ENCODE results near the gene LEP.

Gene LEP

DNA sequence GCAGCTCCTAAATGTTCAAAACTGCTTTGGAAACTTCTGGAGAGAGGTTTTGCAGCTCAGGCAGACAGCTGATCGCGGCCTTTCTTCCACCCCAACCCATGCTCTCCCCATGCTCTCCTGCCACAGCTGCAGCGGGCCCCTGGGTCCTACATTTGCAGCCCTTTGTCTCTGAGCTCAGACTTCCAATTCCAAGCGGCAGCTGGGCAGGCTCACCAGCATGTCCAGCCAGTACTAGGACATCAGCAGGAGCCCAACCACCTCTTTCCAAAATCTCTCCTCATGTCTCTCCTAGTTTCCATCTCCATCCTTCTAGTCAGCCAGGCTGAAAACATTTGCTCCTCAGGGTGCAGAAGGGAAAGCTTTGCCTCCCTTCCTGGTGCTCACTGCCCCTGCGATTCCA, 6.0 kb downstream of the LEP start:
- no peak for DNase-seq (ENCODE audit: low read depth)

DNA sequence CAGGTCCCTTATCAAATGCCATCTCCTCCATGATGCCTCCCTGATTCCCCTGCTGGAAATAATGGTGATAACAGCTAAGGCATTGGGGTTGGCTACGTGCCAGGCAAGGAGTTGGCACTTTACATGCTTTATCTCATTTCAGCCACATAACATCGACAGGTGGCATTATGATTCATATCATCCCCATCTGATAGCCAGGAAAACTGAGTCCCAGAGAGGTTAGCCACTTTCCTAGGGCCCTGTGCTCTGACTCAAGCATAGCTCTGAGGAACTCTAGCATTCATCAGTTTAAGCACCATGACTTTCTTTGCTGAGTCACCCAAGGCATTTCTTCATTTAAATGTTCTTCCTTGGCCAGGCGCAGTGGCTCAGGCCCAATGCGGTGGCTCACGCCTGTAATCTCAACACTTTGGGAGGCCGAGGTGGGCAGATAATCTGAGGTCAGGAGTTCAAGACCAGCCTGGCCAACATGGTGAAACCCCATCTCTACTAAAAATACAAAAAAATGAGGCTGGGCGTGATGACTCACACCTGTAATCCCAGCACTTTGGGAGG, 6.6 kb downstream of the LEP start:
- no peak for DNase-seq (ENCODE audit: low read depth)

DNA sequence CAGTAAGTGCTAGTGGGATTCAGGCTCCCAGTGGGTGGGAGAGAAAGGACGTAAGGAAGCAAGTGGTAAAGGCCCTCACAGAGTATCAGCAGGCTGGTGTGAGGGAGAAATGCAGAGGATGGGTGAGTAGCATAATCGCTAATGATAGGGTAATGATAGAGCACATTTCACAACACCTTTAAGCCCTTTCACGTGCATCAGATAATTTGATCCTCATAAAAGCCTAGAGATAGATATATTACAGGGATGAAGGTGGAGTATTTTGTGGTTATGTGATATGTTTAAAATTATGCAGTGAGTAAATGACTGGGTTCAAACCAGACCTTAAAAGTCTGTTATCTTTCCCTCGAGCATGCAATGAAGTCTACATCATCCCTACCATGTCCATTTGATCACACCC, 10.3 kb downstream of the LEP start:
- DNase-seq (ENCODE audit: low read depth), result no peak

DNA sequence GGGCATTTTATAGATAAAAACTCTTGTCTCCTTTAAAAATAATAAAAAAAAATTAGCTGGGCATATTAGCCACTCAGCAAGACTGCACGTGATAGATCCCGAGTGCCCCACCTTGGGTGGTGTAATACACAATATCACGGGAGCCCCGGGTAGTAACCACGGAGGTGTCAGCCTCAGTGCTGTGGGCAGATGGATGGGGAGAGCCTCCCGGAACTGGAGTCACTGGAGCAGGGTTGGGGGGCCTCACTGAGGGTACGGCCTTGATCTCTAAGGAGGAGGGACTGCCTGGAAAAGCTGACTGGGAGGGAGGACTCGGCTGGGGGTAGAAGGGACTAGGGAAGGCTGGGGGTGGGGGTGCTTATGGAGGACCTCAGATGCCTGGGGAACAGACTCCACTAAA, 12.6 kb downstream of the LEP start:
- DNase-seq (ENCODE audit: low read depth), result no peak

DNA sequence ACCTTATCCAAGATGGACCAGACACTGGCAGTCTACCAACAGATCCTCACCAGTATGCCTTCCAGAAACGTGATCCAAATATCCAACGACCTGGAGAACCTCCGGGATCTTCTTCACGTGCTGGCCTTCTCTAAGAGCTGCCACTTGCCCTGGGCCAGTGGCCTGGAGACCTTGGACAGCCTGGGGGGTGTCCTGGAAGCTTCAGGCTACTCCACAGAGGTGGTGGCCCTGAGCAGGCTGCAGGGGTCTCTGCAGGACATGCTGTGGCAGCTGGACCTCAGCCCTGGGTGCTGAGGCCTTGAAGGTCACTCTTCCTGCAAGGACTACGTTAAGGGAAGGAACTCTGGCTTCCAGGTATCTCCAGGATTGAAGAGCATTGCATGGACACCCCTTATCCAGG, 13.4 kb downstream of the LEP start:
- DNase-seq (ENCODE audit: low read depth), result no peak

DNA sequence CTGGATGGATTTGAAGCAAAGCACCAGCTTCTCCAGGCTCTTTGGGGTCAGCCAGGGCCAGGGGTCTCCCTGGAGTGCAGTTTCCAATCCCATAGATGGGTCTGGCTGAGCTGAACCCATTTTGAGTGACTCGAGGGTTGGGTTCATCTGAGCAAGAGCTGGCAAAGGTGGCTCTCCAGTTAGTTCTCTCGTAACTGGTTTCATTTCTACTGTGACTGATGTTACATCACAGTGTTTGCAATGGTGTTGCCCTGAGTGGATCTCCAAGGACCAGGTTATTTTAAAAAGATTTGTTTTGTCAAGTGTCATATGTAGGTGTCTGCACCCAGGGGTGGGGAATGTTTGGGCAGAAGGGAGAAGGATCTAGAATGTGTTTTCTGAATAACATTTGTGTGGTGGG, 14.2 kb downstream of the LEP start:
- no peak for DNase-seq (ENCODE audit: low read depth)

DNA sequence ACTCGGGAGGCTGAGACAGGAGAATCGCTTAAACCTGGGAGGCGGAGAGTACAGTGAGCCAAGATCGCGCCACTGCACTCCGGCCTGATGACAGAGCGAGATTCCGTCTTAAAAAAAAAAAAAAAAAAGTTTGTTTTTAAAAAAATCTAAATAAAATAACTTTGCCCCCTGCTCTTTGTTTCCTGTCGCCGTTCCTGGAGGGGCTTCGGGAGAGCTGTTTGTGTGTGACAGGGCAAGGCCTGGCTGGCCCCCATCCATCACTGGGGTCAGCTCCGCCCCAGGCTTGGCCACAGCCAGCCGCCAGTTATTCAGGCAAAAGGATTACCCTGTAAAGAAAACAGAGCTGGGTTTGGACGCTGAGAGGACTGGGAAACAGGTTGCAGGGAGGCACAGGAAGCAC, 16.4 kb downstream of the LEP start:
- no peak for DNase-seq (ENCODE audit: low read depth)

DNA sequence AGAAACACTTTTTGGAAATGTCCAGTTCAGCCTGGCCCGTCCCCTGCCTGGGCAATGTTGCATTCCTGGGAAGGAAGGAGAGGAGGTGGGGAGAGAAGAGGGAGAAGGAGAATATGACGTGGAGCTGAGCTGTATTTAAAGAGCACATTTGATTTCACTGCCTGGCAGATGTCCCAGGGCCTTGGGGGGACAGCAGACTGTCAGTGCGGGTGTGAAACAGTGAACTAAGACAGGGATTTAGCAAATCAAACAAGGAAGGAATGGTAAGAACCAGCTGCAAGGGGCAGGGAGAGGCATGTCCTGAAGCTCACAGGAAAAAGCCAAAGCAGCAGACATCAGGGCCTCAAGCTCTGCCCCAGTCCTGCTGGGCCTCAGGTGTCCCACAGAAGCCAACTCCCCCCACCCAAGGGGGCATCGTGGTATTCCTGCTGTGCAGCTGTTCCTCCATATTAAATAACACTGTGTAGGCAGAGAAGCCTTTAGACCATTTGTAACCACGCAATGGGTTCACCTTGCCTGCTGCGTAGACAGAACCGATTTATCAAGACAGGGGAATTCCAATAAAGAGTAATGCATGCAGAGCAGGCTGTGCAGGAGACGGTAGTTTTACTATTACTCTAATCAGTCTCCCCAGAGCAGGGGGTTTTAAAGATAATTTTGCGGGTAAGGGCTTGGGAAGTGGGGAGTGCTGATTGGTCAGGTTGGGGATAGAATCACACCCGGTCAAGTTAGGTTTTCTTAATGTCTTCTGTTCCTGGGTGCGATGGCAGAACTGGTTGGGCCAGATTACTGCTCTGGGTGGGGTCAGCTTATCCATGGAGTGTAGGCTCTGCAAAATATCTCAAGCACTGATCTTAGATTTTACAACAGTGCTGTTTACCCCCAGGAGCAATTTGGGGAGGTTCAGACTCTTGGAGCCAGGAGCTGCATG, 18.3 kb downstream of the LEP start:
- DNase-seq (ENCODE audit: low read depth), result no peak

DNA sequence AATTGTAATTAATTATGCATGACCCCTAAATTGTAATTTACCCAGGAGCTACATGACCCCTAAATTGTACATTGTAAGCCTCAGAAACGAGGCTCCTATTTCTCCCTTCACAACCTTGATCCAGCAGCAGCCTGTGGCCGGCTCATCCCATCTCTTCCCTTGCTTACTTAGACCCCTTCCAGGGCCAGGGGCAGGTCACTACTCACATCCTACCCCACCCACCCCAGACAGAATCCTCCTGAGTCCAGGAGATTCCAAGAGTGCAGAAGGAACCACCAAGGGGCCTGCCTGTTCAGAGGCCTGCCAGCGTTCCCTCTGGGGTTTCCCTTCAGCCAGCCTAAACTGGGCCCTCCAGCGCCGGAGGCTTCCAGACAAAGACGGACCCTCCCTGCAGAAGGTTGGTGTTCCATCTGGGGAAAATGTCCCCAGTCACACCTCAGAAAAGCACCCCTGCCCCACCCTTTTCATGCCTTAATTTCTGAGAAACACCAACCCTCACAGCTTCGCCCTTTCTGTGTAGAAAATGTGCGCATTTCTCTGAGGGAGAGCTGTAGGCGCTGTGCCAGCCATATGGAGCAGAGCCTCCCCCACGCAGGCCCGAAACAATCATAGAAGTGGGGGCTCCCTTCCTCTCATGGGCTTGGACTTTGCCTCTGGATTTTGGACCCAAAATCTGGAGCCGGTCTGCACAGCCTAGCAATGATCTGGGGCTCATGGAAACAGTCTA, 19.2 kb downstream of the LEP start:
- no peak for DNase-seq (ENCODE audit: low read depth)

DNA sequence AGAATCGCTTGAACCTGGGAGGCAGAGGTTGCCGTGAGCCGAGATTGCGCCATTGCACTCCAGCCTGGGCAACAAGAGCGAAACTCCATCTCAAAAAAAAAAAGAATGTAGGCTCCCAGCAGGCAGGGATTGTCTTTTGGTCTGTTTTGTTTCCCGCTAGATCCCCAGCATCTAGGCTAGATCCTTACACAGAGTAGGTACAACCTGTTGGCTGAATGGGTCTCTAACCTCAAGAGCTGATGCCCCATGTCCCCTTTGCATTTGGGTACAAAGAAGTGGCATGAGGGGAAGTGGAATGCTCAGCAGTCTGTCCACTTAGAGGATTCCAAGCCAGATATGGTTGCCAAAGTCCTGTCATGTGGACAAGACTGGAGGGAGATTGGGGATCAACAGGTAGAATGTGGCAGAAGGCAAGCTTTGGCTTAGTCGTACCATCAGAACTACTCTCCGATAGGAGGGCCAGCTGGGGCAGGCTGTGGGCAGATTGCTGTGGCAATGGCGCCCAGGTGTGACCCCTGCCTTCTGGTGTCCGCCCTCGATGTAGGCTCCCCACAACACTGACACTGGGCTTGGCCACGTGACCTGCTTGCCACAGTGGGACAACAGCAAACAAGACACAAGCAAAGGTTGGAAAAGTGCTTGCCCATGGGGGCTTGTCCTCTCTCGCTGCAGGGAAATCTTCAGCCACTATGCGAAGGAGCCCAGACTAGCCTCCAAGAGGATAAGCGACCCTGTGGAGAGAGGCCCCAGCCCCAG, 21.4 kb downstream of the LEP start:
- DNase-seq (ENCODE audit: low read depth), result no peak

DNA sequence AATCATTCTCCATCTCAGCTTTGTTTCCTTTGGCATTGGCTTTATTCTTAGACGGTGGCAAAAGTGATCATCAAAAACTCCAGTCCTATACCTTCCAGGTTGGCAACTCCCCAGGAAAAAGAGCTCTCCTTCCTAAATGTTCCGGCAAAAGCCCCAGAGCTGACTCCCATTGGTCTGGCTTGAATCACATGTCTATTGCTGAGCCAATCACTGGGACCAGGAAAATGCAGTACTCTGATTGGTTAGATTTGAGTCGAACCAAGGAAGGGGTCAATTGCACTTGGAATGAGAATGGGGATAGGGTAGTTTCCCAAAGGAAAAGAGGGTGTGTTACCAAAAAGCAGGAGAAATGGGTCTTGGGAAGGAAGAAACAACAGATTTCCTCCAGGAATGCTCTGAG, 22.3 kb downstream of the LEP start:
- no peak for DNase-seq (ENCODE audit: low read depth)

DNA sequence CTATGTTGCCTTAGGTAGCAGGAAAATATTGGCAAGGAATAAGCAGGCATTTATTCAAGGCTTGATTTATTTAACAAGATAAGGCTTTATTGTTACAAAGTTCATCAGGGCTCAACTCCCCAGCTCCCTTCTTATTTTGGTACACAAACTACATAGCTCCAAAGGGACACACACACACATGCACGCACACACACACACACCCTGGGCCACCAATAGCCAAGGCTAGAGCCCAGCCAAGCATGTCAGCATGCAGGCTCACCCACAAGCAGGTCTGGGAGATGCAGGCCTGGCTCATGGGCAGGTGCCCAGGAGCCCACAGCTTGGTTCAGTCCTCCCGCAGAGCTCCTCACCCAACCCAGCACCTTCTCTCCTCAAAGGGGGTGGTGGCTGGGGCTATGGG, 23.4 kb downstream of the LEP start:
- DNase-seq (ENCODE audit: low read depth), result no peak

DNA sequence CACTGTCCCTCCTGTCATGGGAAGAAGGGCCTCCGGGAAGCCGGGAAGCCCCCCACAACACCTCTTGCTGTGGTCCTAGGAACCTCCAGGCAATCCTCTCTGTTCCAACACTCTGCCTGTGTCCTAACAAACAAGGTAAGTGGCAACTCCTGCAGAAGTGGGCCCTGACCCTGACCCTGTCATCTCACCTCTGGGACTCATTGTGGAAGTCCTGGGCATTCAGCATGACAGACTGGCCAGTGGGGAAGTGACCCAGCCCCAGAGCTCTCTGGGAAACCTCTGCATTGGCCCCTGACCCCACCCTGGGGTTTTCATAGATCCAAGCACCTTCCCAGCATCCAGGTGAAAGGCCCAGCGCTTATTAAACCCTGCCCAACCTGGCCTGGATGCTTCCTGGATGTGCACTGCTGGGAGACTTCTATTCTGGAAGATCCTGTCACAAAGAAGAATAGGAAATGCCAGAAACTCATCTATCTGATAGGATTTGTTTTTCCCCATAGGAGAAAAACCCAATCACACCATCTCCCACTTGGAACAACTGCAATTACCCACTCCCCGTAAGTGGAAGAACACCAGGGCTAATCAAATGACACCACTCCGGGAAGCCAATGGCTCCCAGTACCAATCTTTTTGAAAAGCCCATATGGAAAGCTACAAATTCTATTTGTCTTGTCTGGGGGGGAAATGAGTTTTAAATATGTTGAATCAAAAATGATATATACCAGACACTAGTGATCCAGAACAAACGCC, 24.3 kb downstream of the LEP start:
- DNase-seq (ENCODE audit: low read depth), result no peak

DNA sequence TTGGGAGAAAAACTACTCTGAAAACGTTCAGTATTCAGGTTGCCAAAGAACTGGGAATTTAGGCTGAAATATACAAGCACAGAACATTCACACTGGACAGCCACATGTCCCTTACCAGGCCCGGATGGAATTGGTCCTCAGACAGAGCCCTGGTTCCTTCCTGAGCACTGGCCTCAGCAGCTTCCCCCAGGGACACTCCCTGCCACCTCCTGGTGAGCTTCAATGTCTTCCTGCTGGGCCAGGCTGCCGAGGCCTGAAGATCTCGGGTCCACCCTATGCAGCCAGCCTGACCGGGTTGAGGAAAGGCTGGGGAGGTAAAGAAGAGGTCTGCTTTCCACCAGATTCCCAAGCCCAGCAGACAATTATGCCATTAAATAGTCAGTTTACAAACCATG, 24.8 kb downstream of the LEP start:
- DNase-seq (ENCODE audit: low read depth), result no peak

DNA sequence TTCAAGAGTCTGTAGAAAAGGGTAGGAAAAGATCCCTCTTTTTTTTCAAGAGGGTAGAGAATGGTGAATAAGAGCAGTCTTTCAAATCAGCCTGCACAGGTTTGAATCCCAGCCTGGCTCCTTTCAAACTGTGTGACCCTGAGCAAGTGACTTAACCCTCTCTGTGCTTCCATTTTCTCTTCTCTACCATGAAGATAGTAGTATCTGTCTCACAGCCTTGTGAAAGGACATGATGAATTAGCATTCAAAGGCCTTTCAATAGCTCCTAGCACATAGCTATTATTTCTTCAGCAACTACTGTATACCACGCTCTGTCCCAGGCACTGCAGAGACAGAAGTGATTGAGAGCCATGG, 25.4 kb downstream of the LEP start:
- DNase-seq (ENCODE audit: low read depth), result no peak

DNA sequence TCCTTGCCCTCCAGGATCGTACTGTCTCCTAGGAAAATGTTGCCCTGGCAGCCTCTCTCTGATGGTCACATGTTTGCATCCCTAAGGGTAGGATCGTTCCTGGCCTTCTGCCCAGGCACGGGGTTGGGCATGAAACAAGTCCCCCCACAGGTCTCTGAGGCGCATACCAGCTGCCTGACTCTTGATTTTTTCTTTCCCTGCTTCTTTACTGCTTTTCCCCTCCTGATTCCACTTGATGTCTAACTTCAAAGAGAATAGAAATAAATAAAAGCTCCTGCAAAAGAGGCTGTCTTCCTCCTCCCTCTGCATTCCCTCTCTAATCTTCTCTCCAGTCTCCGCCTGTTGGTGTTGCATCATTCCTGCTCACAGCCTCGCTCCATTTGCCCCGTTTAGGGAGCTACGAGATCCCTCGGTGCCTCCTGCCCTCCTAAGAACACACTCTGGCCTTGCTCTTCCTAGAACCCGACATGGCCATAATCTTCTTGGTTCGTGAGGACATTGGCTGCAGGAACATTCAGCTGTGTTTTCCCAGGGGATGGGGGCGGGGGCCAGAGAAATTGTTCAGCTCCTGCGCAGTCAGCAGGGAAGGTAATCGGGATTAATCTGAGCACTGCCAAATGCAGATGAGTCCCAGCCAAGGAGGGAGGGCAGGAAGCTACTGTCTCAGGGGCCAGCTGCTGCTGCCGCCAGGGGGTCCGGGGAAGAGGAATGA, 26.0 kb downstream of the LEP start:
- no peak for DNase-seq (ENCODE audit: low read depth)

DNA sequence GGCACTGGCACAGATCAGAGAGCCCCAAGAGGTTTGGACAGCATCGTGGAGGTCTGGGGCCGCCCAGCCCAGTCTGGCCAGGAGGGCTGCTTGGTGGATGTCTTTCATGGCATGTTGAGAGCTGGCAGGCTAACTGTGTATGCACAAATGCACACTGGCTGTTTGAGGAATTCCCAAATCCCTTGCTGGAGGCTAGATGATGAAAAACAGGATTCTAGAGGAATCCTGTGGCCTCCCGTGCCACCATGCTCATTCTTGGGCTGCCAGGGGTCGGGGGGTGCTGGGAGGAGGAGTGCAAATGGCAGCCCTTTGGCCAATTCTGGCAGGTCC, 26.5 kb downstream of the LEP start:
- no peak for DNase-seq (ENCODE audit: low read depth)

DNA sequence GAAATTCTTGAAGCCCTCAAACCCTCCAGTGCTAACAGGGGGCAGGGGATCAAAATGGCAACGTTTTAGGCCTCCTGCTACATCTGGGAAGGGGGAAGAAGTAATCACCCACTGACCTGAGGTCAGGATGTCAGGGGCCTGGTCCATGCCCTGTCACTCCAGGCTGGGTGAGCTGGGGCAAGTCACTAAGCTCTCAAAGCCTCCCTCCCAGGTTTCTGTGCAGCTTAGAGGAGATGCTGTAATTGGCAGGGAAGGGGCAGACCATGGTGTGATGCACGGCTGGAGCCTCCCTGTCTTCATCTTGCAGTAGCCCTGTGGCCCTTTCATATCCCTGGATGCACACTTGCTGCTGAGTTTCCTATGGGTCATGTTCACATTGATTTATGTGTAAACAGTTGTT, 27.2 kb downstream of the LEP start:
- no peak for DNase-seq (ENCODE audit: low read depth)

DNA sequence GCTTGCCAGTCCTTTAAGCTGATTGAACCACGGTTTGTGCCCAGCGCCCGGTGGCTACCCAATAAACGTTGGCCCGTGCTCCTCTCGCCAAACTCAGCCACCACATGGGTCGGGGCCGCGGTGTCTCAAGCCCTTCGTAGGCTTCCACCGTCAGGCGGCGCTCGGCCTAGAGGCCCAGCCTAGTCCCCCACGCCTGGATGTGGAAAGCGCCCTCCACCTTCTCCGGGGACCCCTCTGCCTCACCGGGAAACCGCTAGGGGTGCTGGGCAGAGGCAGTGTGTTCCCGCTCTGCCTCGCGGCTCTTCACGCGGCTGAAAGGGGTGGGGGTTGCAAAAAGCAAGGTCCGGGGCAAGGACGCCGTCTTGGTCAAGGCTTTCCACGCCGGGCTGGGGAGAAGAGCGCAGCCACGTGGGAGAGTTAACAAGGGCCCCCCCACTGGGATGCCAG, 29.8 kb downstream of the LEP start:
- DNase-seq (ENCODE audit: low read depth), result no peak

DNA sequence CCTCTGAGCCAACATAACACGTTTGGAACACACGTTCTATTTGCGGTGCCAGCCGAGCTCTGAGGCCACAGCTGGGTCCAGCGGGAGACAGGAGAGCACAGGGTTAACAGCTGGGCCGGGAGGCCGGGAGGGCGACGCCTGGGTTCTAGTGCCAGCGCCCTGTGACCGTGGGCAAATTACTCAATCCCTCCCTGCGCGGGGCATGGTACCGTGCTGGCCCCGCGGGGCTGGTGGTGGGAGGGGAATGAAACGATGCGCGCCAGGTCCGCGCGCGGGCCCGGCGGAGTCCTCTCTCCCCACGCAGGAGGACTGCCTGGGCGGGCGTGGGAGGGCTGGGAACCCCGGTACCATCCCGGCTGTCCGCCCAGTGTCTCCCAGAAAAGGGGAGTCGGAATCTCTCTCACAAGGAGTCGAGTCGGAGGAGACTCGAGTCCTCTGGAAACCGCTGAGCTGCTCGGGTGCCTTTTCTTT, 30.4 kb downstream of the LEP start:
- DNase-seq (ENCODE audit: low read depth), result no peak

DNA sequence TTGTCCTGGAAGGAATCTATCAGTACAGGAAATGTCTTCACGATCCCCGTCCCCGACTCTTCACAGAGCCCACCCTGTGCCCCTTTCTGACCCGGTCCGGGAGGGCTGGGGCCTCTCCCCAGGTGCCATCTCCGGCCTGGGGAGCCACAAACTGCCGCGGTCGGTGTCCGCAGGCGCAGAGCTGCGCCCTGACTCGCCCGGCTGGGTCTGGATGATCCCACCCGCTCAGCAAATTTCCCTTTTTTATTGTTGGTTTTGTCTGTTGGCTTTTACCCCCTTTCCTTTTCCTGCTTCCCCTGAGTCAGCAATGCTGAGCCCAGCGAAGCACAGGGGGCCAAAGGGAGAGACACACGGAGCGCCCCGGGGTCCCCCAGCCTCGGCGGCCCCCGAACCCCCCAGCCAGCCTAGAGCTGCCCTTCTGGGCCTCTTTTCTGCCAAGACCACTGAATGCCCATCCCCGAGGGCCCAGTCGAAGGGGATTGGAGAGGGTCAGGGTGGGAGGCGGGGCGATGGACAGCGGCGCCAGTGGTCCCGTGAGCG, 30.9 kb downstream of the LEP start:
- DNase-seq (ENCODE audit: low read depth), result no peak
